ENCODE results near the gene TCL1A. TPM values are rescaled to one million over a fixed set of nuclear protein-coding genes. Genes with fewer than 3 reads are reported as not detected.

TCL1A gene
- total and polyA plus RNA-seq, 9 of the 15 experiments (the other 6 are each of a cell fraction or from before 2014, with no cell fraction given), result 0.10 to 0.11 TPM; not detected in 7

- no peaks in the 10 kb centered on the region for H3K9me1 ChIP-seq (ENCODE audit: control insufficient read depth, insufficient read depth, low read length)
- WGBS (ENCODE audit: insufficient coverage, low coverage, missing lambda C conversion rate), result 1% methylated on average over 6 of the region's 6 CpGs
- H3K4me1 ChIP-seq (replicated peaks in 1 of 2; ENCODE audit: control insufficient read depth in 2 of 2, insufficient read depth in 2 of 2, low read length in 2 of 2), result no peaks in the 10 kb centered on the region
- H3K79me2 ChIP-seq (ENCODE audit: control insufficient read depth, insufficient read depth, low read length), result no peaks in the 10 kb centered on the region
- no peak overlapping the region for H3K9ac ChIP-seq (ENCODE audit: insufficient read depth in 1 of 2, low read depth in 2 of 2, low read length in 2 of 2)
- ChIA-PET POLR2A (no interaction called here), CTCF (ENCODE audit: low intra/inter-chr PET ratio) (no interaction called here)
- DNase-seq (ENCODE audit: extremely low read depth in 1 of 4, low spot score in 3 of 4) (no peak), ATAC-seq (no peak), FAIRE-seq (no peak)
- no peak overlapping the region for H3K27ac ChIP-seq (ENCODE audit: extremely low read depth, low read depth, low read length)
- no peaks in the 10 kb centered on the region; the same call in 1 of the 2 replicates for H4K20me1 ChIP-seq (replicated peaks; ENCODE audit: control insufficient read depth, insufficient read depth, low read length)
- intact Hi-C loops (cut with micrococcal nuclease), result no loop called here
- H3K4me2 ChIP-seq (ENCODE audit: insufficient read depth, low read length), result no peak overlapping the region
- H3K4me3 ChIP-seq, result no peak overlapping the region
- no peaks in the 10 kb centered on the region for H3K27me3 ChIP-seq (ENCODE audit: control insufficient read depth in 2 of 2, insufficient read depth in 2 of 2, low read length in 2 of 2)
- no peak overlapping the region for H2AFZ ChIP-seq (ENCODE audit: low read depth, low read length)
- no peaks in the 10 kb centered on the region for H3K9me3 ChIP-seq (replicated peaks; ENCODE audit: control insufficient read depth, insufficient read depth, low read depth, low read length)
- BruUV-seq (replicated peaks), result no TSS peak
- no peaks in the 10 kb centered on the region for H3K36me3 ChIP-seq (ENCODE audit: control insufficient read depth, insufficient read depth, low read length)
- in situ Hi-C loops (cut with MboI), result no loop called here
- TF ChIP-seq NR4A1 (CRISPR knock-in tag; IDR thresholded peaks at IDR 0.05), result no peak
- TF ChIP-seq NR4A1 (tag; IDR thresholded peaks at IDR 0.05), result no peak
- TF ChIP-seq ZNF639 (CRISPR knock-in tag; conservative IDR thresholded peaks at IDR 0.05 in 1 of 2, IDR thresholded peaks at IDR 0.05 in 1 of 2), result no peak
- TF ChIP-seq ZNF699 (CRISPR knock-in tag; IDR thresholded peaks at IDR 0.05; ENCODE audit: insufficient replicate concordance), result no peak
- no peak for TF ChIP-seq XRCC3 (IDR thresholded peaks at IDR 0.05)
- no peak for TF ChIP-seq THAP7 (CRISPR knock-in tag; IDR thresholded peaks at IDR 0.05)
- no peak for TF ChIP-seq ZNF239 (CRISPR knock-in tag; IDR thresholded peaks at IDR 0.05)
These were observed 42.2 kb upstream of the TCL1A start for GRCh38 chr14:95756127-95756526.
